Fibroblast of the aortic adventitia (primary cell): ENCODE results near the gene GNPTAB. TPM values are rescaled to one million over a fixed set of nuclear protein-coding genes. Genes with fewer than 3 reads are reported as not detected.

ENCODE experiments used
- DNase-seq: peaks from one replicate; pipeline ENCODE4 v3.0.0-alpha.2; 2010; ENCODE audit warnings: low read depth
- H3K4me3 ChIP-seq: 2 replicates; pipeline ENCODE4 v1.5.1; 2011; ENCODE audit warnings: low read depth, mild to moderate bottlenecking, control low read depth, low read length, moderate library complexity
- total RNA-seq: library from RNA; depleted of rRNA; stranded (reverse); fragments of >200 nt; gene quantifications from 2 replicates; pipeline ENCODE4 v1.2.3, GENCODE V29; 2012; ENCODE audit warnings: low replicate concordance
- TF ChIP-seq, protein P1 (sequence below): IDR thresholded peaks from 2 replicates; pipeline ENCODE4 v1.5.1; 2011; ENCODE audit warnings: mild to moderate bottlenecking, low read length, control low read depth, inconsistent platforms; ENCODE audit not compliant: insufficient read depth

Gene GNPTAB
- total RNA-seq, 1 donor, result 31.5 TPM

DNA sequence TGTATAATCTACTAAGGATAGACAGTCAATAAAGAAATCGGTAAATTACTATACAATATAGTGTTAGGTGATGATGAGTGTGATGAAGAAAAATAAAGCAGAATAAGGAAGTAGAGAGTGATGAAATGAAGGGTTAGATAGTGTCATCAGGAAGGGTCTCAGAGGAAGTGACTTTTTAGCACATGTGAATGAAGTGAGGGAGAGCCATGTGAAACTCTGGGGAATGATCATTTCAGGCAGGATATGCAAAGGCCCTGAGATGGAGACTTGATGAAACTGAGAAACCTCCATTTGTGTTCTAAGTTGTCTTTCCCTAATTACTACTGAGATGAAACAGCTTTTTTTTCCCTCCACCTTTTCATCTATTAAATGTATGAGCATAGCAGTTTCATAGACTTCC, 19.4 kb upstream of the GNPTAB start:
- no peak overlapping the region for H3K4me3 ChIP-seq
- TF ChIP-seq, protein P1, sequence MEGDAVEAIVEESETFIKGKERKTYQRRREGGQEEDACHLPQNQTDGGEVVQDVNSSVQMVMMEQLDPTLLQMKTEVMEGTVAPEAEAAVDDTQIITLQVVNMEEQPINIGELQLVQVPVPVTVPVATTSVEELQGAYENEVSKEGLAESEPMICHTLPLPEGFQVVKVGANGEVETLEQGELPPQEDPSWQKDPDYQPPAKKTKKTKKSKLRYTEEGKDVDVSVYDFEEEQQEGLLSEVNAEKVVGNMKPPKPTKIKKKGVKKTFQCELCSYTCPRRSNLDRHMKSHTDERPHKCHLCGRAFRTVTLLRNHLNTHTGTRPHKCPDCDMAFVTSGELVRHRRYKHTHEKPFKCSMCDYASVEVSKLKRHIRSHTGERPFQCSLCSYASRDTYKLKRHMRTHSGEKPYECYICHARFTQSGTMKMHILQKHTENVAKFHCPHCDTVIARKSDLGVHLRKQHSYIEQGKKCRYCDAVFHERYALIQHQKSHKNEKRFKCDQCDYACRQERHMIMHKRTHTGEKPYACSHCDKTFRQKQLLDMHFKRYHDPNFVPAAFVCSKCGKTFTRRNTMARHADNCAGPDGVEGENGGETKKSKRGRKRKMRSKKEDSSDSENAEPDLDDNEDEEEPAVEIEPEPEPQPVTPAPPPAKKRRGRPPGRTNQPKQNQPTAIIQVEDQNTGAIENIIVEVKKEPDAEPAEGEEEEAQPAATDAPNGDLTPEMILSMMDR, result no peak
- DNase-seq, result no peak

DNA sequence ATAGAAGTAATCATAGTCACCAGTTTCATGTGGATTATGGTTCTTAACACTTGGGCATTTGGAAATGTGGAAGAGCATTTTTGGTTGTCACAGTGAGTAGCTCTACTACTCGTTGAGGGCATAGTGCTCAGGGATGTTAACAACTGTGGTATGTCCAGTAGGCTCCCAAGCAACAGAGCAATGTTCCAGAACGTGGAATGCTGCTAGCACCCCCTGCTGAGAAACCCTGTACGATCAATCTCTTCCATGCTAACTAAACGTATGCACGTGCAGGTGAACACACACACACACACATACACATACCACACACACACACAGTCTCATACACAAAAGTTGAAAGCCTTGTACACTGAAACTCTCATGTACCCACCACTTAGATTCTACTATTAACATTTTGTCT, 16.6 kb upstream of the GNPTAB start:
- H3K4me3 ChIP-seq, result no peak overlapping the region
- TF ChIP-seq, protein P1, result no peak
- DNase-seq, result no peak

DNA sequence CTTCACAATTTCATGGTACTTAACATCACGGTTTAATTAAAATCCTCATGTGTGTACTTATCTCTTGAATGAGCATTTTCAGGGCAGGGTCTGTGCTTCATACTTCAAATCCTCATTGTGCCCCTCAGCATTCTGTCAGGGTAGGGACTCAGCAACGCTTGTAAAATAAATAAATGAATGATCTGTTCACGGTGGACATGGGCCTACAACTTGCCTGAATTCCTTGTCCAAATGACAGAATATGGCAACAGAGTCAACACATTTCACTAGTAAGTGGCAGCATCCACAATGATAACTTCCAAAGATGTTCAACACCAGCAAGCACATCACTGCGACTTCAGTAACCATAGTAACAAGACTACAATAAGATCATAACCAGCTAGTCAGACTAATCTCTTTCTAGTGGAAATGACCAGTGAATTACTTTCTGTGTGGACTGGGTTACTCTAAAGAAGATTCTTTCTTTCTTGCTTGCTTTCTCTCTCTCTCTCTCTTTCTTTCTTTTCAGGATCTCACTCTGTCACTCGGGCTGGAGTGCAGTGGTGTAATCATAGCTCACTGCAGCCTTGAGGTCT, 14.5 kb upstream of the GNPTAB start:
- DNase-seq, result no peak
- H3K4me3 ChIP-seq, result no peak overlapping the region
- TF ChIP-seq, protein P1, result no peak

- H3K4me3 ChIP-seq, result no peak overlapping the region
- DNase-seq, result no peak
- TF ChIP-seq, protein P1, result no peak
Measured at GRCh38 chr12:101841069-101841468, 10.3 kb upstream of the GNPTAB start.

GRCh38 chr12:101839324-101840283, 8.8 kb upstream of the GNPTAB start:
- DNase-seq, result peak; percentile 80
- TF ChIP-seq, protein P1, result peak; percentile 87

DNA sequence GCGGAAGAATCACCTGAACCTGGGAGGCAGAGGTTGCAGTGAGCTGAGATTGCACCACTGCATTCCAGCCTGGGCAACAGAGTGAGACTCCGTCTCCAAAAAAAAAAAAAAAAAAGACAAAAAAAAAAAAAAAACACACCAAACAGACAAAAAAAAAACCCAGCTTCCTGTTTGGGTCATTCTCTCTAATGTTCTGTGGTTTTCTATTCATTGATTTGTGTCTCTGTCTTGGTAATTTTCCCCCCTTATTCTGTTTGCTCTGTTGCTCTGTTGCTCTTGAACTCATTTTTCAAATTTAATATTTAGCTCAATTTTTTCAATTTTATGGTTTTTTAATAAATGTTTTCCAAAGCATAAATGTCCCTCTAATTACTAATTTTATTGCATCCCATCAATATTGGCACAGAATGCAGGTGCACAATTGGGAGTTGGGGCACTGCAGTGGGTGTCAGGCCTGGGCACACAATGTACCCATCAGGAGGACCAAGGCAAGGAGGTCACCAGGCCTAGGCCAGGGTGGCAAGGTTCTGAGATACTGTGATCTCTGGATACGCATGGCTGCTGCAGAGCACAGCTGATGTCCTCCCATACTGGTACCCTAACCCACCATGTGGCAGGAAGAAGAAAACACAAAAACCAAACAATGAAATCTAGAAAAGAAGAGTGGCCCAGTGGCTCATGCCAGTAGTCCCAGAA, 8.0 kb upstream of the GNPTAB start:
- no peak overlapping the region for H3K4me3 ChIP-seq
- DNase-seq, result no peak
- TF ChIP-seq, protein P1, result no peak

More at GRCh38 chr12:101839324-101840283, 8.8 kb upstream of the GNPTAB start:
- no peak overlapping the region for H3K4me3 ChIP-seq
